NCI-H748 (cell line): Measurements from ENCODE around the gene ZBTB12.
"Not testable (repeated sequence)": the region's sequence is repeated elsewhere in the genome, so short reads cannot be mapped to it uniquely, and the experiment has no call there.

ENCODE experiments used
- DNase-seq: peaks from one replicate; lab custom pipeline; 2025; ENCODE audit not compliant: unreplicated experiment; lab: John Stamatoyannopoulos, UW

The ZBTB12 gene

DNA sequence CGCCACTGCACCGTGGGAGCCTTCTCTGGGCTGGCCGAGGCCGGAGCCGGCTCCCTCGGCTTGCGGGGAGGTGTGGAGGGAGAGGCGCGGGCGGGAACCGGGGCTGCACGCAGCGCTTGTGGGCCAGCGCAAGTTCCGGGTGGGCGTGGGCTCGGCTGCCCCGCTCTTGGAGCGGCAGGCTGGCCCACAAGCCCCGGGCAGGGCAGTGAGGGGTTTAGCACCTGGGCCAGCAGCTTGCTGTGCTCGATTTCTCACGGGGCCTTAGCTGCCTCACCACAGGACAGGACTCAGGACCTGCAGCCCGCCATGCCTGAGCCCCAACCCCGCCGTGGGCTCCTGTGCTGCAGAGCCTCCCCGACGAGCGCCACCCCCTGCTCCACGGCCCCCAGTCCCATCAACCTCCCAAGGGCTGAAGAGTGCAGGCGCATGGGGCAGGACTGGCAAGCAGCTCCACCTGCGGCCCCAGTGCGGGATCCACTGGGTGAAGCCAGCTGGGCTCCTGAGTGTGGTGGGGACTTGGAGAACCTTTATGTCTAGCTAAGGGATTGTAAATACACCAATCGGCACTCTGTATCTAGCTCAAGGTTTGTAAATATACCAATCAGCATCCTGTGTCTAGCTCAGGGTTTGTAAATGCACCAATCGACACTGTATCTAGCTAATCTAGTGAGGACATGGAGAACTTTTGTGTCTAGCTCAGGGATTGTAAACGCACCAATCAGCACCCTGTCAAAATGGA is 49.7 kb downstream of the ZBTB12 start:
- not testable (repeated sequence) for DNase-seq

DNA sequence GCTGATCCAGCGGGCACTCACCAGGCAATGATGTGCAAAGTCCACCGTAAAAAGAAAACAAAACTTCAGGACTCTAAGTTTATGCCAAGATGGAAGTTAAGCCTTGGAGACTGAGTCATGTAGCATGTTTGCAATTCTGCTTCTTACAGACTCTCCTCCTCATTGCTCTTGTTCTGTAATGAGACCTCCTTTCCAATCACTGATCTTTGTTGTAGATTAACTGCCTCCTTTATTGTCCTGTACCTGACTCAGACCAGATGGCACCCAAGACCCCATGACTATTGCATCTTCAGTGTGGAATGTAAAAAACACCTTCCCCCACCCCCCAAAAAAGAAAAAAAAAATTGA is 50.4 kb downstream of the ZBTB12 start:
- no peak for DNase-seq

- DNase-seq: no peak
Observed at GRCh38 chr6:31850765-31851484, 51.0 kb downstream of the ZBTB12 start.
